Measurements from ENCODE around the gene AGK. TPM values are rescaled to one million over a fixed set of nuclear protein-coding genes. Genes with fewer than 3 reads are reported as not detected.

The AGK gene, protein sequence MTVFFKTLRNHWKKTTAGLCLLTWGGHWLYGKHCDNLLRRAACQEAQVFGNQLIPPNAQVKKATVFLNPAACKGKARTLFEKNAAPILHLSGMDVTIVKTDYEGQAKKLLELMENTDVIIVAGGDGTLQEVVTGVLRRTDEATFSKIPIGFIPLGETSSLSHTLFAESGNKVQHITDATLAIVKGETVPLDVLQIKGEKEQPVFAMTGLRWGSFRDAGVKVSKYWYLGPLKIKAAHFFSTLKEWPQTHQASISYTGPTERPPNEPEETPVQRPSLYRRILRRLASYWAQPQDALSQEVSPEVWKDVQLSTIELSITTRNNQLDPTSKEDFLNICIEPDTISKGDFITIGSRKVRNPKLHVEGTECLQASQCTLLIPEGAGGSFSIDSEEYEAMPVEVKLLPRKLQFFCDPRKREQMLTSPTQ
- 18.8 TPM for total RNA-seq

DNA sequence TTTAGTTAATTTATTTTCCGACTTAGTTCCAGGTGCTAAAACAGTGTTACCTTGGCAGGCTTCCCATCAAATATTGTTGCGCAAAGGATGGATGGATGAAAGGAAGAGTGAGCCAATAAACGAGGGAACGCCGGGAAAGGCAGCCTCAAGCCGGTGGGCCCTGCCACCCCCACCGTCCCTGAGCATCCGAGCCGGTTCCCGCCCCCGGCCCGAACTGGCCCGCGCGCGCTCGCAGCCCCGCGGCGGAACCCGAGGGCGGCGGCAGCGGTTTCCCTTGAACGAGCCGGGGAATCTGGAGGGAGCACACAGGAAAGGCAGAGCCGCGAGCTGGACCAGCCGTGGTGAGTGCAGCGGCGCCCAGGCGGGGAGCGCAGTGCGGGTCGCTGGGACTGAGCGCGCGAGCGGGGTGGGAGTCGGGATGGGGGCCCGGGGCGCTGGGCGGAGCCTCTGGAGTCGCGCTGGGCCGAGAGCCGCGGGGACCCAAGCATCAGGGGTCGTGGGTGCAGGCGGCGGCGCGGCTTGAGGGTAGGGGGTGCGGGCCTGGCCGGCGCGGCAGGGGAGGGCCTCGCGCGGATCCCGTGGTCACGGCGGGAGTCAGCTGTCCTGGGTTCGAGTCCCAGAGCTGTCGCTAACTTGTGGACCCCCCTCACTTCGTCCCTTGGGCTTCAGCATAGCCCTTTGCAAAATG lies at the start of gene AGK:
AGK (plus strand) TSS at position 317 of the 688 bp plus-strand sequence. CDS start 4,057 bp downstream, outside the sequence.
- Histone ChIP-seq H3K4me1 (ENCODE audit: control insufficient read depth in 3 of 3, insufficient read depth in 3 of 3, low read length in 3 of 3) (peaks cover 10 to 27% (median 12%) of the 10 kb centered on the region in 3 donors), H3K9ac (ENCODE audit: low read depth in 1 of 3, low read length in 3 of 3) (peak within 1 kb of the TSS; percentile 84 to 91 (median 85)), H3K27me3 (ENCODE audit: control insufficient read depth in 3 of 3, insufficient read depth in 3 of 3, low read length in 3 of 3) (no peaks in the 10 kb centered on the region), H3K36me3 (ENCODE audit: control insufficient read depth in 3 of 3, insufficient read depth in 3 of 3, low read length in 3 of 3) (peaks cover 0 to 8% (median 5%) of the 10 kb centered on the region in 3 donors), H3K9me3 (ENCODE audit: control insufficient read depth in 3 of 3, low read length in 3 of 3) (no peaks in the 10 kb centered on the region), H3K4me3 (ENCODE audit: low read length in 3 of 3) (peak within 1 kb of the TSS; percentile 87 to 91 (median 90)), H3K27ac (ENCODE audit: low read depth, low read length) (peak within 1 kb of the TSS; percentile 64)

- no peaks in the 10 kb centered on the region for H3K9me3 ChIP-seq (ENCODE audit: control insufficient read depth in 3 of 3, low read length in 3 of 3)
Observed at GRCh38 chr7:141501451-141501850, 49.8 kb upstream of the AGK start.

DNA sequence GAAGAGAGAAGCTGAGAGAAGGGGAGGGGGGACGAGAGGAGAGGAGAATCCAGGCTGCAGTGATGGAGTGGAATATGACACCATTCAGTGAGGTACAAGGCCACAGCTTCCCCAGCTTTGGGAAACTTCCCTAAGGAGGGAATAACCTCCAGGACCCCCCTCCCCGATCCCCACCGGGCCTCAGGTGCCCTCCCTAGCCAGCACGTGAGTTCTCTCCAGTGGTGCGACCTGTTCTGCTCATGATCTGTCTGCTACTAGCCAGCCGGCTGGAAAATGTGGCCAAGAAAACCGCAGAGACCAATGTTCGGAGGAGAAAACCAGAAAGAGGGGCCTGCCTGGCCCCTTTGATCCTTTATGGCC lies 39.9 kb upstream of the AGK start:
- H3K4me3 ChIP-seq (ENCODE audit: low read length in 3 of 3): peak overlapping the region; percentile 64 to 75 (median 73)
- no peak overlapping the region for H3K27ac ChIP-seq (ENCODE audit: low read depth, low read length)

More at GRCh38 chr7:141501451-141501850, 49.8 kb upstream of the AGK start:
- no peak overlapping the region for H3K9ac ChIP-seq (ENCODE audit: low read depth in 1 of 3, low read length in 3 of 3)
- H3K36me3 ChIP-seq (ENCODE audit: control insufficient read depth in 3 of 3, insufficient read depth in 3 of 3, low read length in 3 of 3): no peaks in the 10 kb centered on the region
- peaks cover 3 to 13% (median 12%) of the 10 kb centered on the region in 3 donors for H3K4me1 ChIP-seq (ENCODE audit: control insufficient read depth in 3 of 3, insufficient read depth in 3 of 3, low read length in 3 of 3)
- no peaks in the 10 kb centered on the region for H3K27me3 ChIP-seq (ENCODE audit: control insufficient read depth in 3 of 3, insufficient read depth in 3 of 3, low read length in 3 of 3)
- H3K4me3 ChIP-seq (ENCODE audit: low read length in 3 of 3): no peak overlapping the region
- no peak overlapping the region for H3K27ac ChIP-seq (ENCODE audit: low read depth, low read length)

GRCh38 chr7:141511676-141512396 lies 39.4 kb upstream of the AGK start:
- no peaks in the 10 kb centered on the region for H3K36me3 ChIP-seq (ENCODE audit: control insufficient read depth in 3 of 3, insufficient read depth in 3 of 3, low read length in 3 of 3)

More for the DNA sequence above, 39.9 kb upstream of the AGK start:
- Histone ChIP-seq H3K27me3 (ENCODE audit: control insufficient read depth in 3 of 3, insufficient read depth in 3 of 3, low read length in 3 of 3) (peaks cover 0 to 12% (median 4%) of the 10 kb centered on the region in 3 donors), H3K9ac (ENCODE audit: low read depth in 1 of 3, low read length in 3 of 3) (peak overlapping the region; percentile 27 to 81 (median 64)), H3K4me1 (ENCODE audit: control insufficient read depth in 3 of 3, insufficient read depth in 3 of 3, low read length in 3 of 3) (peaks cover 3 to 12% (median 10%) of the 10 kb centered on the region in 3 donors), H3K9me3 (ENCODE audit: control insufficient read depth in 3 of 3, low read length in 3 of 3) (peaks cover 0 to 2% (median 0%) of the 10 kb centered on the region in 3 donors), H3K36me3 (ENCODE audit: control insufficient read depth in 3 of 3, insufficient read depth in 3 of 3, low read length in 3 of 3) (no peaks in the 10 kb centered on the region)

GRCh38 chr7:141512597-141512996 lies 38.6 kb upstream of the AGK start:
- Histone ChIP-seq H3K9ac (ENCODE audit: low read depth in 1 of 3, low read length in 3 of 3) (no peak overlapping the region), H3K4me1 (ENCODE audit: control insufficient read depth in 3 of 3, insufficient read depth in 3 of 3, low read length in 3 of 3) (peaks cover 3 to 12% (median 10%) of the 10 kb centered on the region in 3 donors), H3K36me3 (ENCODE audit: control insufficient read depth in 3 of 3, insufficient read depth in 3 of 3, low read length in 3 of 3) (no peaks in the 10 kb centered on the region), H3K27me3 (ENCODE audit: control insufficient read depth in 3 of 3, insufficient read depth in 3 of 3, low read length in 3 of 3) (peaks cover 0 to 12% (median 4%) of the 10 kb centered on the region in 3 donors), H3K27ac (ENCODE audit: low read depth, low read length) (no peak overlapping the region), H3K9me3 (ENCODE audit: control insufficient read depth in 3 of 3, low read length in 3 of 3) (peaks cover 0 to 2% (median 0%) of the 10 kb centered on the region in 3 donors), H3K4me3 (ENCODE audit: low read length in 3 of 3) (no peak overlapping the region)

More at GRCh38 chr7:141511676-141512396, 39.4 kb upstream of the AGK start:
- Histone ChIP-seq H3K9me3 (ENCODE audit: control insufficient read depth in 3 of 3, low read length in 3 of 3) (peaks cover 0 to 2% (median 0%) of the 10 kb centered on the region in 3 donors), H3K4me3 (ENCODE audit: low read length in 3 of 3) (peak overlapping the region; percentile 64 to 75 (median 73)), H3K9ac (ENCODE audit: low read depth in 1 of 3, low read length in 3 of 3) (peak overlapping the region; percentile 27 to 81 (median 64)), H3K4me1 (ENCODE audit: control insufficient read depth in 3 of 3, insufficient read depth in 3 of 3, low read length in 3 of 3) (peaks cover 3 to 12% (median 10%) of the 10 kb centered on the region in 3 donors), H3K27me3 (ENCODE audit: control insufficient read depth in 3 of 3, insufficient read depth in 3 of 3, low read length in 3 of 3) (peaks cover 0 to 12% (median 4%) of the 10 kb centered on the region in 3 donors), H3K27ac (ENCODE audit: low read depth, low read length) (no peak overlapping the region)

DNA sequence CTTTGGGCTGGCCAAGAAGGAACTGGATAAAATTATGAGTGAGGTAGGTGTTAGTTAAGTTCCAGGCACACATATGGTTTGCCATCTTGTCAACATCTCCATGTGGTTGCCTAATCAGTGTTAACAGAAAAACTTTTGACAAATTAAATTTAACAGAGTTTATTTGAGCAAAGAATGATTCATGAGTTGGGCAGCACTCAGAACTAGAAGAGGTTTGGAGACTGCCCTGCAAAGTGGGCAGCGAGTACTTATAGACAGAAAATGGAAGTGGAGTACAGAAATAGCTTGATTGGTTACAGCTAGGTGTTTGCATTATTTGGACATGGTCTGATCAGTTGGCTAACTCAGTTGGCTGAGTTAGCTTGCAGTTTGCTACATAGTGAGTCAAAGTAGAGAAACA lies 37.5 kb upstream of the AGK start:
- H3K4me3 ChIP-seq (ENCODE audit: low read length in 3 of 3): no peak overlapping the region
- H3K9ac ChIP-seq (ENCODE audit: low read depth in 1 of 3, low read length in 3 of 3): no peak overlapping the region
- peaks cover 0 to 12% (median 4%) of the 10 kb centered on the region in 3 donors for H3K27me3 ChIP-seq (ENCODE audit: control insufficient read depth in 3 of 3, insufficient read depth in 3 of 3, low read length in 3 of 3)
- peaks cover 3 to 12% (median 10%) of the 10 kb centered on the region in 3 donors for H3K4me1 ChIP-seq (ENCODE audit: control insufficient read depth in 3 of 3, insufficient read depth in 3 of 3, low read length in 3 of 3)
- peaks cover 0 to 2% (median 0%) of the 10 kb centered on the region in 3 donors for H3K9me3 ChIP-seq (ENCODE audit: control insufficient read depth in 3 of 3, low read length in 3 of 3)
- no peaks in the 10 kb centered on the region for H3K36me3 ChIP-seq (ENCODE audit: control insufficient read depth in 3 of 3, insufficient read depth in 3 of 3, low read length in 3 of 3)
- H3K27ac ChIP-seq (ENCODE audit: low read depth, low read length): no peak overlapping the region

DNA sequence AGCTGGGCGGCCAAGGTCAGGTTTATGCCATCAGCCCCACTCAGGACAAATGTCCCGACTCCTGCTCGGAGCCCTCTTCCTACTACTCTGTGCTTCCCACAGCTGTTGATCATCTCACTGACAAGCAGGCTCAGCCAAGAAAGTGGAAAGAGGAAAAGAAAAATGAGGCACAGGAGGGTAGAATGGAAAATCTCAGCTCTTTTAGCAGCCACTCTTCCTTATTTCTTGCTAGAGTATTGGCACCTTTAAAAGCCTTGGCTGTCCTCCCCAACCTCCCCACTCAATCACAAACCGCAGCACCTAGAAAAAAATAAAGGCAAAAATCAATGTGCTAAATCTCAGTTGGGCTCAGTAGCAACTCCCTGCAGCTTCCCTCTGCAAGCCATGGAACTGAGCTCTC lies 35.3 kb upstream of the AGK start:
- H3K4me3 ChIP-seq (ENCODE audit: low read length in 3 of 3): no peak overlapping the region
- H3K27me3 ChIP-seq (ENCODE audit: control insufficient read depth in 3 of 3, insufficient read depth in 3 of 3, low read length in 3 of 3): peaks cover 0 to 8% (median 4%) of the 10 kb centered on the region in 3 donors
- no peak overlapping the region for H3K27ac ChIP-seq (ENCODE audit: low read depth, low read length)
- H3K4me1 ChIP-seq (ENCODE audit: control insufficient read depth in 3 of 3, insufficient read depth in 3 of 3, low read length in 3 of 3): peaks cover 3 to 12% (median 10%) of the 10 kb centered on the region in 3 donors
- H3K9me3 ChIP-seq (ENCODE audit: control insufficient read depth in 3 of 3, low read length in 3 of 3): peaks cover 0 to 2% (median 0%) of the 10 kb centered on the region in 3 donors
- no peak overlapping the region for H3K9ac ChIP-seq (ENCODE audit: low read depth in 1 of 3, low read length in 3 of 3)
- no peaks in the 10 kb centered on the region for H3K36me3 ChIP-seq (ENCODE audit: control insufficient read depth in 3 of 3, insufficient read depth in 3 of 3, low read length in 3 of 3)

GRCh38 chr7:141519623-141520022 lies 31.6 kb upstream of the AGK start:
- no peak overlapping the region for H3K27ac ChIP-seq (ENCODE audit: low read depth, low read length)
- H3K27me3 ChIP-seq (ENCODE audit: control insufficient read depth in 3 of 3, insufficient read depth in 3 of 3, low read length in 3 of 3): peaks cover 0 to 4% (median 0%) of the 10 kb centered on the region in 3 donors
- no peak overlapping the region for H3K4me3 ChIP-seq (ENCODE audit: low read length in 3 of 3)
- H3K36me3 ChIP-seq (ENCODE audit: control insufficient read depth in 3 of 3, insufficient read depth in 3 of 3, low read length in 3 of 3): no peaks in the 10 kb centered on the region
- no peaks in the 10 kb centered on the region for H3K9me3 ChIP-seq (ENCODE audit: control insufficient read depth in 3 of 3, low read length in 3 of 3)
- H3K4me1 ChIP-seq (ENCODE audit: control insufficient read depth in 3 of 3, insufficient read depth in 3 of 3, low read length in 3 of 3): no peaks in the 10 kb centered on the region
- H3K9ac ChIP-seq (ENCODE audit: low read depth in 1 of 3, low read length in 3 of 3): no peak overlapping the region

DNA sequence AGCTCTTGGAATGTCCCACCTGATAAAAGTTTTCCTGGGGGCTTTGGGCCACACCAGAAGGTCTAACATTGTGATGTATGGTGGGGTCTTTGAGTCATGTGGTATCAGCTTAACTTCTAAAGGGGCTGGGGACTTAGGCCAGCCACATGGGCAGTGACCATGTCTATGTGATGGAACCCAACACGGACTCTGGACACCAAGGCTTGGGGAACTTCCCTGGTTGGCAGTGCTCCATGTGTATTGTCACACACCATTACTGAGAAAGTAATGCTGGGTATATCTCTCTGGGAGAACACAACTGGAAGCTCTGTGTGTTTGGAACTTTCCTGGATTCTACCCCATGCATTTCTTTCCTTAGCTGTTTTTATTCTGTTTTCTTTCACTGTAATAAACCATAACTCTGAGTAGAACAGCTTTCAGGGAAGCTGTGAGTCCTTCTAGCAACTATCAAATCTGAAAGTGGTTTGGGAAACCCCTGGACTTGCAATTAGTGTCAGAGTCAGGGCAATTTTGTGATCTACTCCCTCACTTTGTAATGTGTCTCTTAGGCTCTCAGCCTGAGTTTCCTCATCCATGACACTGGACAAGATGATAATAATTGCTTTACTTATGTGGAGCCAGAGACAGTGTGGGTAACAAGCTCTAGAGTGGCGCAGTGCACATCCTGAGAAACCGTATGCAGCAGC lies 28.4 kb upstream of the AGK start:
- Histone ChIP-seq H3K27me3 (ENCODE audit: control insufficient read depth in 3 of 3, insufficient read depth in 3 of 3, low read length in 3 of 3) (no peaks in the 10 kb centered on the region), H3K4me3 (ENCODE audit: low read length in 3 of 3) (no peak overlapping the region), H3K9me3 (ENCODE audit: control insufficient read depth in 3 of 3, low read length in 3 of 3) (no peaks in the 10 kb centered on the region), H3K4me1 (ENCODE audit: control insufficient read depth in 3 of 3, insufficient read depth in 3 of 3, low read length in 3 of 3) (no peaks in the 10 kb centered on the region), H3K27ac (ENCODE audit: low read depth, low read length) (no peak overlapping the region), H3K9ac (ENCODE audit: low read depth in 1 of 3, low read length in 3 of 3) (no peak overlapping the region), H3K36me3 (ENCODE audit: control insufficient read depth in 3 of 3, insufficient read depth in 3 of 3, low read length in 3 of 3) (no peaks in the 10 kb centered on the region)
